ENCODE data around the gene ADCY2.

DNA sequence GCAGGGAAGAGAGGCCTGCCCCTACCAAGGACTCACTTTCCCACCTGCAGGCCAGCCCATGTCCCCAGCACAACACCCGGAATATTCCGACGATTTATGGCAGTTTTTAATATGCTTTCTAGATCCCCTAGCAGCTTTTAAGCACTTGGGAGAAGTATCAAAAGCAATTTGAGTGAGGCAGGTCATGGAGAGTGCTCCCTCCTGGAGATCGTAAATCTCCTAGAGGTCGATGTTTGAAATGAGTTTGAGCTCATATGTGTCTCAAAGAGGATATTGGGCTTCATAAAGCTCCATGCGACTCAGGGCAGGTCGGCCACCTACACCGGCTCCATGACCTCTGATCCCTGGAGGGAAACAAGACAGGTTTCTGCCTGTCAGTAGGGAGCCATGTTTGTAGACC, 427.7 kb downstream of the ADCY2 start:
- TF ChIP-seq, protein P1, sequence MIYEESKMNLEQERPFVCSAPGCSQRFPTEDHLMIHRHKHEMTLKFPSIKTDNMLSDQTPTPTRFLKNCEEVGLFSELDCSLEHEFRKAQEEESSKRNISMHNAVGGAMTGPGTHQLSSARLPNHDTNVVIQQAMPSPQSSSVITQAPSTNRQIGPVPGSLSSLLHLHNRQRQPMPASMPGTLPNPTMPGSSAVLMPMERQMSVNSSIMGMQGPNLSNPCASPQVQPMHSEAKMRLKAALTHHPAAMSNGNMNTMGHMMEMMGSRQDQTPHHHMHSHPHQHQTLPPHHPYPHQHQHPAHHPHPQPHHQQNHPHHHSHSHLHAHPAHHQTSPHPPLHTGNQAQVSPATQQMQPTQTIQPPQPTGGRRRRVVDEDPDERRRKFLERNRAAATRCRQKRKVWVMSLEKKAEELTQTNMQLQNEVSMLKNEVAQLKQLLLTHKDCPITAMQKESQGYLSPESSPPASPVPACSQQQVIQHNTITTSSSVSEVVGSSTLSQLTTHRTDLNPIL (CRISPR knock-in tag; IDR thresholded peaks at IDR 0.05; ENCODE audit: low read depth): no peak
- TF ChIP-seq, protein P2, sequence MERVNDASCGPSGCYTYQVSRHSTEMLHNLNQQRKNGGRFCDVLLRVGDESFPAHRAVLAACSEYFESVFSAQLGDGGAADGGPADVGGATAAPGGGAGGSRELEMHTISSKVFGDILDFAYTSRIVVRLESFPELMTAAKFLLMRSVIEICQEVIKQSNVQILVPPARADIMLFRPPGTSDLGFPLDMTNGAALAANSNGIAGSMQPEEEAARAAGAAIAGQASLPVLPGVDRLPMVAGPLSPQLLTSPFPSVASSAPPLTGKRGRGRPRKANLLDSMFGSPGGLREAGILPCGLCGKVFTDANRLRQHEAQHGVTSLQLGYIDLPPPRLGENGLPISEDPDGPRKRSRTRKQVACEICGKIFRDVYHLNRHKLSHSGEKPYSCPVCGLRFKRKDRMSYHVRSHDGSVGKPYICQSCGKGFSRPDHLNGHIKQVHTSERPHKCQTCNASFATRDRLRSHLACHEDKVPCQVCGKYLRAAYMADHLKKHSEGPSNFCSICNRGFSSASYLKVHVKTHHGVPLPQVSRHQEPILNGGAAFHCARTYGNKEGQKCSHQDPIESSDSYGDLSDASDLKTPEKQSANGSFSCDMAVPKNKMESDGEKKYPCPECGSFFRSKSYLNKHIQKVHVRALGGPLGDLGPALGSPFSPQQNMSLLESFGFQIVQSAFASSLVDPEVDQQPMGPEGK (CRISPR knock-in tag; IDR thresholded peaks at IDR 0.05; ENCODE audit: borderline replicate concordance): no peak
- no peak for TF ChIP-seq ZNF70 (CRISPR knock-in tag; IDR thresholded peaks at IDR 0.05)
- TF ChIP-seq SNAI2 (CRISPR knock-in tag; IDR thresholded peaks at IDR 0.05): no peak
- no peak for TF ChIP-seq ESRRG (CRISPR knock-in tag; IDR thresholded peaks at IDR 0.05)
- no peak for TF ChIP-seq ZFP3 (CRISPR knock-in tag; IDR thresholded peaks at IDR 0.05)
- TF ChIP-seq RARB (CRISPR knock-in tag; IDR thresholded peaks at IDR 0.05): no peak
- TF ChIP-seq, protein P3, sequence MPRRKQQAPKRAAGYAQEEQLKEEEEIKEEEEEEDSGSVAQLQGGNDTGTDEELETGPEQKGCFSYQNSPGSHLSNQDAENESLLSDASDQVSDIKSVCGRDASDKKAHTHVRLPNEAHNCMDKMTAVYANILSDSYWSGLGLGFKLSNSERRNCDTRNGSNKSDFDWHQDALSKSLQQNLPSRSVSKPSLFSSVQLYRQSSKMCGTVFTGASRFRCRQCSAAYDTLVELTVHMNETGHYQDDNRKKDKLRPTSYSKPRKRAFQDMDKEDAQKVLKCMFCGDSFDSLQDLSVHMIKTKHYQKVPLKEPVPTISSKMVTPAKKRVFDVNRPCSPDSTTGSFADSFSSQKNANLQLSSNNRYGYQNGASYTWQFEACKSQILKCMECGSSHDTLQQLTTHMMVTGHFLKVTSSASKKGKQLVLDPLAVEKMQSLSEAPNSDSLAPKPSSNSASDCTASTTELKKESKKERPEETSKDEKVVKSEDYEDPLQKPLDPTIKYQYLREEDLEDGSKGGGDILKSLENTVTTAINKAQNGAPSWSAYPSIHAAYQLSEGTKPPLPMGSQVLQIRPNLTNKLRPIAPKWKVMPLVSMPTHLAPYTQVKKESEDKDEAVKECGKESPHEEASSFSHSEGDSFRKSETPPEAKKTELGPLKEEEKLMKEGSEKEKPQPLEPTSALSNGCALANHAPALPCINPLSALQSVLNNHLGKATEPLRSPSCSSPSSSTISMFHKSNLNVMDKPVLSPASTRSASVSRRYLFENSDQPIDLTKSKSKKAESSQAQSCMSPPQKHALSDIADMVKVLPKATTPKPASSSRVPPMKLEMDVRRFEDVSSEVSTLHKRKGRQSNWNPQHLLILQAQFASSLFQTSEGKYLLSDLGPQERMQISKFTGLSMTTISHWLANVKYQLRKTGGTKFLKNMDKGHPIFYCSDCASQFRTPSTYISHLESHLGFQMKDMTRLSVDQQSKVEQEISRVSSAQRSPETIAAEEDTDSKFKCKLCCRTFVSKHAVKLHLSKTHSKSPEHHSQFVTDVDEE (CRISPR knock-in tag; IDR thresholded peaks at IDR 0.05): no peak
- no peak for TF ChIP-seq TCF4 (CRISPR knock-in tag; IDR thresholded peaks at IDR 0.05; ENCODE audit: borderline replicate concordance)
- TF ChIP-seq ZC3H10 (CRISPR knock-in tag; IDR thresholded peaks at IDR 0.05): no peak
- TF ChIP-seq ZNF8 (CRISPR knock-in tag; IDR thresholded peaks at IDR 0.05): no peak

Measured in SK-N-SH treated with all-trans-retinoic acid at 6 μM for 48 hours (cell line).